HEK293T (cell line): ENCODE results near the gene ZC3H12C.

Experiments
- ARNT ChIP-seq: fragments of 450-650 bp; IDR thresholded peaks from 2 replicates; pipeline ENCODE4 v1.6.1; 2017; ENCODE audit warnings: mild to moderate bottlenecking
- BHLHE40 ChIP-seq: fragments of 450-650 bp; IDR thresholded peaks from 2 replicates; pipeline ENCODE4 v1.6.1; 2016; ENCODE audit warnings: mild to moderate bottlenecking, moderate library complexity, borderline replicate concordance
- ELF4 ChIP-seq: fragments of 450-650 bp; IDR thresholded peaks from 2 replicates; pipeline ENCODE4 v1.6.1; 2017; ENCODE audit warnings: antibody characterized with exemption
- FOXA1 ChIP-seq: fragments of 450-650 bp; IDR thresholded peaks from 2 replicates; pipeline ENCODE4 v1.6.1; 2016; ENCODE audit warnings: mild to moderate bottlenecking
- FOXK2 ChIP-seq: fragments of 450-650 bp; IDR thresholded peaks from 2 replicates; pipeline ENCODE4 v1.6.1; 2016; ENCODE audit warnings: mild to moderate bottlenecking
- FOXM1 ChIP-seq: fragments of 450-650 bp; IDR thresholded peaks from 2 replicates; pipeline ENCODE4 v1.6.1; 2017; ENCODE audit warnings: mild to moderate bottlenecking, borderline replicate concordance
- HDGF ChIP-seq: fragments of 450-650 bp; IDR thresholded peaks from 2 replicates; pipeline ENCODE4 v1.6.1; 2017; ENCODE audit warnings: antibody characterized with exemption, borderline replicate concordance
- L3MBTL2 ChIP-seq: fragments of 450-650 bp; conservative IDR thresholded peaks from 2 replicates; pipeline ENCODE4 v1.6.1; 2016; ENCODE audit warnings: mild to moderate bottlenecking
- NFRKB ChIP-seq: fragments of 450-650 bp; IDR thresholded peaks from 2 replicates; pipeline ENCODE4 v1.6.1; 2016; ENCODE audit warnings: mild to moderate bottlenecking, moderate library complexity
- SP1 ChIP-seq: fragments of 450-650 bp; IDR thresholded peaks from 2 replicates; pipeline ENCODE4 v1.6.1; 2017
- SUZ12 ChIP-seq: fragments of 450-650 bp; IDR thresholded peaks from 2 replicates; pipeline ENCODE4 v1.6.1; 2016; ENCODE audit warnings: mild to moderate bottlenecking
- TARDBP ChIP-seq: fragments of 450-650 bp; IDR thresholded peaks from 2 replicates; pipeline ENCODE4 v1.6.1; 2016
- ZNF384 ChIP-seq: fragments of 450-650 bp; IDR thresholded peaks from 2 replicates; pipeline ENCODE4 v1.6.1; 2016
- TF ChIP-seq, protein P1 (sequence below): fragments of 450-650 bp; IDR thresholded peaks from 2 replicates; pipeline ENCODE4 v1.6.1; 2016

DNA sequence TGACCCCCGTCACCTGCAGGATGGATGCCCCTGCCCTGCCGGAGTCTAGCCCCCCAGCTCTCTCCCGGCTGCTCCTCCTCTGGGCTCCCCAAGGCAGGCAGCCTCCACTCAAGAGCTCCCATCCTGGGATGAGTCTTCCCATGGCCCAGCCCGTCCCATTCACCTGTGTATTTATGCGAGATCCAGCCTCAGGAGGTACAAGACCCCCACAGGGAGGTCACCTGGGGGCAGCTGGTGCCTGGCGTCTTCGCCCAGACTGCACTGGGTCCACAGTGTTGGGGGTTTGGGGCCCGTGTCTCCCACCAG lies 43.0 kb upstream of the ZC3H12C start:
- TF ChIP-seq SP1: no peak
- TF ChIP-seq, protein P1, sequence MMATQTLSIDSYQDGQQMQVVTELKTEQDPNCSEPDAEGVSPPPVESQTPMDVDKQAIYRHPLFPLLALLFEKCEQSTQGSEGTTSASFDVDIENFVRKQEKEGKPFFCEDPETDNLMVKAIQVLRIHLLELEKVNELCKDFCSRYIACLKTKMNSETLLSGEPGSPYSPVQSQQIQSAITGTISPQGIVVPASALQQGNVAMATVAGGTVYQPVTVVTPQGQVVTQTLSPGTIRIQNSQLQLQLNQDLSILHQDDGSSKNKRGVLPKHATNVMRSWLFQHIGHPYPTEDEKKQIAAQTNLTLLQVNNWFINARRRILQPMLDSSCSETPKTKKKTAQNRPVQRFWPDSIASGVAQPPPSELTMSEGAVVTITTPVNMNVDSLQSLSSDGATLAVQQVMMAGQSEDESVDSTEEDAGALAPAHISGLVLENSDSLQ: no peak
- TF ChIP-seq ELF4: no peak
- no peak for TF ChIP-seq NFRKB
- TF ChIP-seq BHLHE40: no peak
- no peak for TF ChIP-seq TARDBP
- no peak for TF ChIP-seq ZNF384
- TF ChIP-seq SUZ12: no peak
- TF ChIP-seq FOXA1: no peak
- TF ChIP-seq FOXM1: no peak
- TF ChIP-seq L3MBTL2: no peak
- TF ChIP-seq FOXK2: no peak
- TF ChIP-seq ARNT: no peak
- TF ChIP-seq HDGF: no peak
